Measurements from ENCODE around the gene RSPO4. TPM values are rescaled to one million over a fixed set of nuclear protein-coding genes. Genes with fewer than 3 reads are reported as not detected.

RSPO4 gene
- total and polyA plus RNA-seq, 5 donors from 2014 or later, result 0.25 TPM; not detected in 4

DNA sequence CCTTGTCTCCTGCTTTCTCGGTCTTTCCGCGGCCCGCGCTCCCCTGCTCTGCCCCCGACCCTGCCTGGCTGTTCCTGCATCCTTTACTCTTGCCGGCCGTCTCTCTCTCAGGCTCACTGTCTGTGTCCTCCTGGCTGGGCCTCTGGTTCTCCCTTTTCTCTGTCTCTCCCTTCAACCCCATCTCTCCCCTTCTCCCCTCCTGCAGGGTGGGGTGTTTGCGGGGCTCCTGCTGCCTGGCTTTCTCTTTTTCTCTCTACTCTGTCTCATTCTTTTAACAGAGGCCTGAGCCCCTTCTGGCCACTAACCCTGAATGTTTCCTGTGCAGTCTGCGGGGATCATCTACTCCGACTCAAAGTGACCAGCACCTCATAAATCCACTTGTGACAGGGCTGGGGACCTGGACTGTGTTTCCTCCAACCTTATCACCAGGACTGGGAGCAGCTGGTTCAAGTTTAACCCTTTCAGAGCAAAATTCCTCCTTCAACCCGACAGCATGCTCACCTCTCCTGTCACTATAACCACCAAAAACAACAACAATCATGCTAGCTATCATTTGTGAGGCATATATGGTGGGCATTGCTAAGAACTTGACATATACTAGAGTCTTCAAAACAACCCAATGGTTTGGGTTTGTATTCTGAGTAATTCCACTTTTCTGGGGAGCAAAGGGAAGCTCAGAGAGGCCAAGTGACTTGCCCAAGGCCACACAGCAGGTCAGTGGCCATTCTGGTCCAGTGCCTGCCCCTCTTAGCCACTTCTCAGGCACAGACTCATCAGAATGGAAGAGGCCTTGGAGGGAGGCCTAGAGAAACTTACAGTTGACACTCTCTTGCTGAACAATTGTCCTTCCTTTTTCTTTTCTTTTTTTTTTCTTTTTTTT is 811 bp upstream of the RSPO4 start:
- H3K27ac Mint-ChIP-seq, result no peak overlapping the region
- no peak for DNase-seq

DNA sequence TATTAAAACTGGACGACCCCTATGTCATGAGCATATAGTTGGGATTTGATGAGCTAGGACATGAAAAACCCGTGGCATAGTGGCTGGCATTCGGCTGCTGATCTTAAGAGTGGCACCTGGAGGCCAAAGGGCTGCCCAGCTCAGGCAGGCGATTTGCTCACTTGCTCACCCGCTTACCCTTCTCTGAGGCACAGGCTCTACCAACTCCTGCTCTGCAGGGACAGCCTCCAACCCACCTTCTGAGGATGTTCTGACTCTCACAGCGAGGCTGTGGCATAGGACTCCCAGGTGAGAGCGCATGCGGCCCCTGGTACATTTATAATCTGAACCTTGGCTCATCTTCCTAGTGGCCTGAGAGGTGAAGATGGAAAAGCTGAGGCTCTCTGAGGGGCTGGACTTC is 995 bp downstream of the RSPO4 start:
- peaks cover 11% of the 10 kb centered on the region for H3K27me3 ChIP-seq (ENCODE audit: control insufficient read depth, insufficient read depth, low read length)
- Mint-ChIP-seq H3K4me1 (peaks cover 0 to 9% (median under 1%) of the 10 kb centered on the region in 4 donors), H3K36me3 (no peaks in the 10 kb centered on the region), H3K4me3 (no peak overlapping the region), H3K27ac (no peak overlapping the region), H3K27me3 (peaks cover 56% of the 10 kb centered on the region), H3K9me3 (peaks cover 0 to 4% (median 0%) of the 10 kb centered on the region in 7 donors)
- H3K4me1 ChIP-seq (ENCODE audit: control insufficient read depth, insufficient read depth, low read length, poor library complexity, severe bottlenecking), result no peaks in the 10 kb centered on the region
- no peaks in the 10 kb centered on the region for H3K9me3 ChIP-seq (ENCODE audit: control insufficient read depth in 2 of 2, low read length in 2 of 2)
- H3K27ac ChIP-seq (ENCODE audit: insufficient read depth, low read length, poor library complexity, severe bottlenecking), result no peak overlapping the region
- ATAC-seq (ENCODE audit: low read depth in 2 of 2) (no peak), DNase-seq (no peak)
- no peak overlapping the region for H3K4me3 ChIP-seq (ENCODE audit: low read depth, low read length)
- no peaks in the 10 kb centered on the region for H3K36me3 ChIP-seq (ENCODE audit: control insufficient read depth, insufficient read depth, low read length)

More for the DNA sequence above, 811 bp upstream of the RSPO4 start:
- Mint-ChIP-seq H3K27me3 (peaks cover 61% of the 10 kb centered on the region), H3K4me3 (peak overlapping the region in 1 of 4 donors; percentile 24), H3K9me3 (peaks cover 0 to 4% (median 0%) of the 10 kb centered on the region in 7 donors), H3K4me1 (peaks cover 0 to 9% (median under 1%) of the 10 kb centered on the region in 4 donors), H3K36me3 (no peaks in the 10 kb centered on the region)
- no peak for ATAC-seq (ENCODE audit: low read depth in 2 of 2)
- Histone ChIP-seq H3K27me3 (ENCODE audit: control insufficient read depth, insufficient read depth, low read length) (peaks cover 11% of the 10 kb centered on the region), H3K4me1 (ENCODE audit: control insufficient read depth, insufficient read depth, low read length, poor library complexity, severe bottlenecking) (no peaks in the 10 kb centered on the region), H3K36me3 (ENCODE audit: control insufficient read depth, insufficient read depth, low read length) (no peaks in the 10 kb centered on the region), H3K4me3 (ENCODE audit: low read depth, low read length) (no peak overlapping the region), H3K9me3 (ENCODE audit: control insufficient read depth in 2 of 2, low read length in 2 of 2) (no peaks in the 10 kb centered on the region), H3K27ac (ENCODE audit: insufficient read depth, low read length, poor library complexity, severe bottlenecking) (no peak overlapping the region)

DNA sequence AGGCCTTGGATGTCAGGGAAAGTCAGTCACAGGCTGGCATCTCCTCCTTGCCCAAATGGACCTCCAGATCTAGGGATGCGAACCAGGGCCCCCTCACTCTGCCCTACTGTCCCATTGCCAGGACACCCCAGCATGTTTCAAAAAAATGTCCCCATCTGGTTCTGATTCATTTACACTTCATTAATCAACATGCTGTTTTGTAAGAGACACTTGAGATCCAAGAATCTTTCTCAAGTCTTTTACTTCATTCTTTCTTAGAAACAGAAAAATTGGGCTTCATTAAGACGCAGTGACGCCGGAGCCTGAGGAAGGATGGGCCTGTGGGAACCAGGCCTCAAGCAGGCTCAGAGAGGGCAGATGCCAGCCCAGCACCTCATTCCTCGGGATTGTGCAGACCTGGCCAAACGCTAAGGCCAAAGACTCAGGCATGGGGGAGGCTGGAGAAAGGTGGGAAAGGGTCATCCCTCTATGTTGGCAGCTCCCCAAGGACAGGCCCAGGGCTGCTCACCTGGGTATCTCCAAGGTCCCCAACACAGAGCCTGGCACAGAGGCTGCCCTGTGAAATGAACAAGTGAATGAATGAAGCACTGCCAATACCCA is 3.8 kb downstream of the RSPO4 start:
- H3K4me3 Mint-ChIP-seq, result no peak overlapping the region
- no peaks in the 10 kb centered on the region for H3K9me3 ChIP-seq (ENCODE audit: control insufficient read depth in 2 of 2, low read length in 2 of 2)
- H3K27me3 ChIP-seq (ENCODE audit: control insufficient read depth, insufficient read depth, low read length), result peaks cover 11% of the 10 kb centered on the region
- peaks cover 0 to 8% (median under 1%) of the 10 kb centered on the region in 4 donors for H3K4me1 Mint-ChIP-seq
- H3K27ac ChIP-seq (ENCODE audit: insufficient read depth, low read length, poor library complexity, severe bottlenecking), result no peak overlapping the region
- no peak for ATAC-seq (ENCODE audit: low read depth in 2 of 2)
- H3K27me3 Mint-ChIP-seq, result peaks cover 50% of the 10 kb centered on the region
- H3K4me1 ChIP-seq (ENCODE audit: control insufficient read depth, insufficient read depth, low read length, poor library complexity, severe bottlenecking), result no peaks in the 10 kb centered on the region
- H3K36me3 Mint-ChIP-seq, result no peaks in the 10 kb centered on the region
- H3K4me3 ChIP-seq (ENCODE audit: low read depth, low read length), result no peak overlapping the region
- no peak overlapping the region for H3K27ac Mint-ChIP-seq
- no peaks in the 10 kb centered on the region for H3K9me3 Mint-ChIP-seq
- no peaks in the 10 kb centered on the region for H3K36me3 ChIP-seq (ENCODE audit: control insufficient read depth, insufficient read depth, low read length)
- no peak for DNase-seq

DNA sequence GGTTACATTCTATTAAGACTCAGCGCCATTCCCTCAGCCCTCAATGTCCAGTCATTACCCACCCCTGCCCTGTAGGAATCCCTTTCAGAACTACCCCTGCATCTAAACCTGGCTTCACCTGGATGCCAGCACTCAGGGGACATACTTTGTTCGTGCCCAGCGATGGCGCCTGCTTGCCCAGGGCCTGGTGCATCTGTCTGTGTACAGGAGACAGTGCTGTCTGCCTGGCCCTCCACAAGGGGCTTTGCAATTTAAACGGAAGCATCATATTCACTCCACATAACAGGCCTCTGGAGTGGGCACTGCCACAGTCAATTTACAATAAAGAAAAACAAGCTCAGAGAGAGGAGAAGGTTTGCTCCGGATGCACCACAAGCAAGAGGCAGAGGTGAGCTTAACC is 4.6 kb downstream of the RSPO4 start:
- no peaks in the 10 kb centered on the region for H3K9me3 Mint-ChIP-seq
- DNase-seq, result no peak

GRCh38 chr20:997016-997415 is 5.1 kb downstream of the RSPO4 start:
- Histone ChIP-seq H3K4me3 (ENCODE audit: low read depth, low read length) (no peak overlapping the region), H3K36me3 (ENCODE audit: control insufficient read depth, insufficient read depth, low read length) (no peaks in the 10 kb centered on the region), H3K9me3 (ENCODE audit: control insufficient read depth in 2 of 2, low read length in 2 of 2) (no peaks in the 10 kb centered on the region), H3K27me3 (ENCODE audit: control insufficient read depth, insufficient read depth, low read length) (peaks cover 2% of the 10 kb centered on the region), H3K4me1 (ENCODE audit: control insufficient read depth, insufficient read depth, low read length, poor library complexity, severe bottlenecking) (no peaks in the 10 kb centered on the region), H3K27ac (ENCODE audit: insufficient read depth, low read length, poor library complexity, severe bottlenecking) (no peak overlapping the region)
- Mint-ChIP-seq H3K27me3 (peaks cover 43% of the 10 kb centered on the region), H3K27ac (no peak overlapping the region), H3K4me1 (no peaks in the 10 kb centered on the region), H3K36me3 (no peaks in the 10 kb centered on the region), H3K9me3 (no peaks in the 10 kb centered on the region), H3K4me3 (no peak overlapping the region)
- ATAC-seq (ENCODE audit: low read depth in 2 of 2), result no peak
- no peak for DNase-seq

More for the DNA sequence above, 4.6 kb downstream of the RSPO4 start:
- no peaks in the 10 kb centered on the region for H3K4me1 ChIP-seq (ENCODE audit: control insufficient read depth, insufficient read depth, low read length, poor library complexity, severe bottlenecking)
- H3K36me3 ChIP-seq (ENCODE audit: control insufficient read depth, insufficient read depth, low read length), result no peaks in the 10 kb centered on the region
- no peak overlapping the region for H3K27ac ChIP-seq (ENCODE audit: insufficient read depth, low read length, poor library complexity, severe bottlenecking)
- Mint-ChIP-seq H3K4me3 (no peak overlapping the region), H3K4me1 (peaks cover 0 to under 1% (median 0%) of the 10 kb centered on the region in 4 donors), H3K27ac (no peak overlapping the region), H3K36me3 (no peaks in the 10 kb centered on the region), H3K27me3 (peaks cover 45% of the 10 kb centered on the region)
- H3K27me3 ChIP-seq (ENCODE audit: control insufficient read depth, insufficient read depth, low read length), result peaks cover 2% of the 10 kb centered on the region
- no peak overlapping the region for H3K4me3 ChIP-seq (ENCODE audit: low read depth, low read length)
- H3K9me3 ChIP-seq (ENCODE audit: control insufficient read depth in 2 of 2, low read length in 2 of 2), result no peaks in the 10 kb centered on the region
- no peak for ATAC-seq (ENCODE audit: low read depth in 2 of 2)

- no peak for DNase-seq
- ATAC-seq (ENCODE audit: low read depth in 2 of 2), result no peak
- no peaks in the 10 kb centered on the region for H3K27me3 ChIP-seq (ENCODE audit: control insufficient read depth, insufficient read depth, low read length)
- no peak overlapping the region for H3K4me3 Mint-ChIP-seq
- H3K36me3 Mint-ChIP-seq, result no peaks in the 10 kb centered on the region
- peaks cover 34% of the 10 kb centered on the region for H3K27me3 Mint-ChIP-seq
- H3K27ac Mint-ChIP-seq, result no peak overlapping the region
- H3K4me1 Mint-ChIP-seq, result no peaks in the 10 kb centered on the region
- no peaks in the 10 kb centered on the region for H3K9me3 Mint-ChIP-seq
- no peak overlapping the region for H3K4me3 ChIP-seq (ENCODE audit: low read depth, low read length)
- no peaks in the 10 kb centered on the region for H3K4me1 ChIP-seq (ENCODE audit: control insufficient read depth, insufficient read depth, low read length, poor library complexity, severe bottlenecking)
- no peak overlapping the region for H3K27ac ChIP-seq (ENCODE audit: insufficient read depth, low read length, poor library complexity, severe bottlenecking)
- H3K9me3 ChIP-seq (ENCODE audit: control insufficient read depth in 2 of 2, low read length in 2 of 2), result no peaks in the 10 kb centered on the region
- no peaks in the 10 kb centered on the region for H3K36me3 ChIP-seq (ENCODE audit: control insufficient read depth, insufficient read depth, low read length)
These were observed 6.9 kb downstream of the RSPO4 start for GRCh38 chr20:995170-995569.

- no peak overlapping the region for H3K4me3 Mint-ChIP-seq
- Histone ChIP-seq H3K27me3 (ENCODE audit: control insufficient read depth, insufficient read depth, low read length) (no peaks in the 10 kb centered on the region), H3K4me3 (ENCODE audit: low read depth, low read length) (no peak overlapping the region), H3K36me3 (ENCODE audit: control insufficient read depth, insufficient read depth, low read length) (no peaks in the 10 kb centered on the region), H3K9me3 (ENCODE audit: control insufficient read depth in 2 of 2, low read length in 2 of 2) (no peaks in the 10 kb centered on the region), H3K4me1 (ENCODE audit: control insufficient read depth, insufficient read depth, low read length, poor library complexity, severe bottlenecking) (no peaks in the 10 kb centered on the region), H3K27ac (ENCODE audit: insufficient read depth, low read length, poor library complexity, severe bottlenecking) (no peak overlapping the region)
- peaks cover 40% of the 10 kb centered on the region for H3K27me3 Mint-ChIP-seq
- no peaks in the 10 kb centered on the region for H3K9me3 Mint-ChIP-seq
- no peaks in the 10 kb centered on the region for H3K36me3 Mint-ChIP-seq
- no peak overlapping the region for H3K27ac Mint-ChIP-seq
- no peak for ATAC-seq (ENCODE audit: low read depth in 2 of 2)
- no peaks in the 10 kb centered on the region for H3K4me1 Mint-ChIP-seq
- DNase-seq, result no peak
These were observed 9.1 kb downstream of the RSPO4 start for GRCh38 chr20:992801-993535.
